Right lobe of liver (tissue), 6 donors: Measurements from ENCODE around the gene DAD1. TPM values are rescaled to one million over a fixed set of nuclear protein-coding genes. Genes with fewer than 3 reads are reported as not detected.
A peak's percentile ranks its signal among the peaks of the same experiment; 100 is the strongest.

Source experiments
- ATAC-seq, 4 donors: fragments of 200-7000 bp; cut with Tn5 transposase; one replicate each; pipeline ENCODE4 v1.9.1; 2020; ENCODE audit warnings: mild to moderate bottlenecking in 4 of 4, moderate library complexity in 4 of 4
- DNase-seq, 3 donors: peaks; one replicate each; pipeline ENCODE4 v3.0.0-alpha.2; 2020
- H3K27ac ChIP-seq, 3 donors: fragments of 200-600 bp; one replicate each; pipeline ENCODE4 v1.8.0; 2022
- H3K27me3 ChIP-seq, 2 donors: fragments of 200-600 bp; one replicate each; pipeline ENCODE4 v1.8.0; 2022
- H3K36me3 ChIP-seq, 4 donors: fragments of 200-600 bp; sonication (generic) in 1 of 4; one replicate each; pipeline versions ENCODE4 v1.5.1 to v1.8.0; 2017 to 2022; ENCODE audit warnings: control low read depth in 1 of 4
- H3K4me1 ChIP-seq, 4 donors: fragments of 200-600 bp; sonication (generic) in 1 of 4; one replicate each; pipeline versions ENCODE4 v1.5.1 to v1.8.0; 2017 to 2022; ENCODE audit warnings: control low read depth in 1 of 4
- H3K4me3 ChIP-seq, 3 donors: fragments of 200-600 bp; one replicate each; pipeline ENCODE4 v1.8.0; 2022
- H3K9me3 ChIP-seq, 4 donors: fragments of 200-600 bp; sonication (generic) in 1 of 4; one replicate each; pipeline versions ENCODE4 v1.5.1 to v1.8.0; 2017 to 2022; ENCODE audit warnings: control low read depth in 1 of 4
- POLR2A ChIP-seq: fragments of 450-650 bp; IDR thresholded peaks from one replicate; pipeline ENCODE4 v1.6.1; 2017; ENCODE audit warnings: antibody characterized with exemption, mild to moderate bottlenecking
- WGBS: methylation state at CpG from one replicate; pipeline ENCODE4 v1.1.6; 2018; ENCODE audit warnings: low coverage, low lambda C conversion rate; ENCODE audit not compliant: insufficient coverage; ENCODE audit errors: missing lambda C conversion rate; 5-methylcytosine and 5-hydroxymethylcytosine counted together
- intact Hi-C, 2 donors: fragments of 100-400 bp; cut with DNase I; formaldehyde crosslinking; loops; one replicate each; pipeline versions ENCODE4 v1.11.2 to v1.14.1; 2022
- total RNA-seq, 6 experiments: library from RNA; depleted of rRNA in 2 of 6; stranded (reverse); fragments of >200 nt in 2 of 6; fragmentation: NEBNext Ultra II Directional in 3 of 6; extraction: Animal tissue kit (Norgen Biotek cat#: 25700) in 3 of 6; gene quantifications; one replicate each; pipeline versions ENCODE4 v1.1.0 to v1.2.4, GENCODE V29; 2016 to 2023
- TF ChIP-seq, protein P1 (sequence below), 4 donors: fragments of 200-600 bp in 3 of 4; fragments of 450-650 bp in 1 of 4; IDR thresholded peaks; one replicate each; pipeline versions ENCODE4 v1.5.1 to v1.8.0; 2016 to 2022; ENCODE audit warnings: antibody characterized with exemption in 4 of 4, mild to moderate bottlenecking in 2 of 4
- donor health status: DM: no; HTN: yes; CAD: no.
- donor health status: DM: no; HTN: no; CAD: no.
- donor health status: DM: no; HTN: no; CAD: no.
- donor health status: DM: no; HTN: yes; CAD: no.
- donor health status: DM: no; HTN: yes; CAD: no.

DAD1 gene
- total RNA-seq, 6 experiments from 2014 or later: 107 to 249 (median 133) TPM

DNA sequence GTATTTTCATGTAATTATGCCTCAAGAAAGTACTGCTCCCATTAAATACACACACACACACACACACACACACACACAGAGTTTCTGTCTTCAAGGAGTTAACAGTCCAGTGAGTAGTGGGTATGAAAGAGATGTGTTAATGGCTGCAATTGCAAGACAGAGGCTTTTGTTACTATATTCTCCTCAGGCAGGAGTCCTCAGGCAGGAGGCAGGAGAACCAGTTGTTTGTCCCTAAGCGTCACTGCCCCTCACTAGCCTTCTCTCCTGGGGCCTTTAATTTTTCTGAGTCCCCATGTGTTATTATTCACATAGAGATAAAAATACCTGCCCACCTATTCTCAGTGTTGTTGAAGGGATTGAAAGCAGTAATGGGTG, 31.2 kb downstream of the DAD1 start:
- Histone ChIP-seq H3K4me1 (peaks cover 0 to 26% (median 7%) of the 10 kb centered on the region in 4 donors), H3K27me3 (no peaks in the 10 kb centered on the region), H3K36me3 (no peaks in the 10 kb centered on the region), H3K9me3 (peaks cover 0 to 3% (median 0%) of the 10 kb centered on the region in 4 donors), H3K4me3 (no peak overlapping the region), H3K27ac (peak overlapping the region in 2 of 3 donors; percentile 16 to 43)
- 100% methylated on average over 1 of the region's 1 CpG for WGBS
- TF ChIP-seq, protein P1, sequence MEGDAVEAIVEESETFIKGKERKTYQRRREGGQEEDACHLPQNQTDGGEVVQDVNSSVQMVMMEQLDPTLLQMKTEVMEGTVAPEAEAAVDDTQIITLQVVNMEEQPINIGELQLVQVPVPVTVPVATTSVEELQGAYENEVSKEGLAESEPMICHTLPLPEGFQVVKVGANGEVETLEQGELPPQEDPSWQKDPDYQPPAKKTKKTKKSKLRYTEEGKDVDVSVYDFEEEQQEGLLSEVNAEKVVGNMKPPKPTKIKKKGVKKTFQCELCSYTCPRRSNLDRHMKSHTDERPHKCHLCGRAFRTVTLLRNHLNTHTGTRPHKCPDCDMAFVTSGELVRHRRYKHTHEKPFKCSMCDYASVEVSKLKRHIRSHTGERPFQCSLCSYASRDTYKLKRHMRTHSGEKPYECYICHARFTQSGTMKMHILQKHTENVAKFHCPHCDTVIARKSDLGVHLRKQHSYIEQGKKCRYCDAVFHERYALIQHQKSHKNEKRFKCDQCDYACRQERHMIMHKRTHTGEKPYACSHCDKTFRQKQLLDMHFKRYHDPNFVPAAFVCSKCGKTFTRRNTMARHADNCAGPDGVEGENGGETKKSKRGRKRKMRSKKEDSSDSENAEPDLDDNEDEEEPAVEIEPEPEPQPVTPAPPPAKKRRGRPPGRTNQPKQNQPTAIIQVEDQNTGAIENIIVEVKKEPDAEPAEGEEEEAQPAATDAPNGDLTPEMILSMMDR (IDR thresholded peaks at IDR 0.05): no peak
- no peak for TF ChIP-seq POLR2A
- DNase-seq: no peak
- intact Hi-C loops: loop anchor here (10.0 kb wide), 2 partner anchors 97 to 163 kb away; no protein-coding TSS in a partner anchor
- ATAC-seq: no peak

DNA sequence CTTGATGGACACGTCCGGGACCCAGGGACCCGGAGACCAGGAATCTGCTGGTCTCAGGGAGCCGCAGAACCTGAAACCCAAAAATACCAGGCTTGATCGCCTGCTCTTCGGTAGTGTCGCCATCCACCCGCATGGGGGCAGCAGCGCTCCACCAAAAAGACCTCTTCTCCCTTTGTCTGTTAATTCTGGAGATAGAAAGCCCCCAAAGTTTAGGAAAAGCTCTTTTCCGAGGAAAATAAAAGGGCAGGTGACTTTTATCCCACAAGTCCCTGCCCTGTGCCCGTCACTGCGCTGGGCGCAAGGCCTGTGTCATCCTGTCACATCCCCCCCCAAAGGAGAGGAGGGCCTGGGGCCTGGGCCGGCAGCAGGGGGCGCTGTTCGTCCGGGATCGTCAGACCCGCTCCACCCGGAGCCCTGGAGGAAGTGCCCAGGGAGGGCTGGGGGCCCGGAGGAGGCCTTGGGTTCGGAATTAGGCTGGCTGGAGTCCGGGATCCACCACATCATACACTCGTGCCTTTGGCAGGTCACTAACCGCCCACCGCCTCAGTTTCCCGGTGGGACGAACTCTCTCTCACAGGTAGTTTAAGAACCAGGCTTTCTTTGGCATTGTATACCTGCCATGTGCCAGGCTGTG, 31.9 kb downstream of the DAD1 start:
- intact Hi-C loops: loop anchor here (10.0 kb wide), 2 partner anchors 98 to 162 kb away; no protein-coding TSS in a partner anchor
- TF ChIP-seq, protein P1 (IDR thresholded peaks at IDR 0.05): peak; percentile 95 to 100 (median 98)
- TF ChIP-seq POLR2A: no peak
- DNase-seq: peak; percentile 85 to 90 (median 88)
- WGBS: 0% methylated on average over 24 of the region's 28 CpGs
- H3K4me3 ChIP-seq: peak overlapping the region in 1 of 3 donors; percentile 27
- H3K36me3 ChIP-seq: no peaks in the 10 kb centered on the region
- peak overlapping the region; percentile 20 to 43 (median 33) for H3K27ac ChIP-seq
- peaks cover 0 to 3% (median 0%) of the 10 kb centered on the region in 4 donors for H3K9me3 ChIP-seq
- peak; percentile 84 to 88 (median 84) for ATAC-seq
- peaks cover 0 to 22% (median 7%) of the 10 kb centered on the region in 4 donors for H3K4me1 ChIP-seq
- no peaks in the 10 kb centered on the region for H3K27me3 ChIP-seq

DNA sequence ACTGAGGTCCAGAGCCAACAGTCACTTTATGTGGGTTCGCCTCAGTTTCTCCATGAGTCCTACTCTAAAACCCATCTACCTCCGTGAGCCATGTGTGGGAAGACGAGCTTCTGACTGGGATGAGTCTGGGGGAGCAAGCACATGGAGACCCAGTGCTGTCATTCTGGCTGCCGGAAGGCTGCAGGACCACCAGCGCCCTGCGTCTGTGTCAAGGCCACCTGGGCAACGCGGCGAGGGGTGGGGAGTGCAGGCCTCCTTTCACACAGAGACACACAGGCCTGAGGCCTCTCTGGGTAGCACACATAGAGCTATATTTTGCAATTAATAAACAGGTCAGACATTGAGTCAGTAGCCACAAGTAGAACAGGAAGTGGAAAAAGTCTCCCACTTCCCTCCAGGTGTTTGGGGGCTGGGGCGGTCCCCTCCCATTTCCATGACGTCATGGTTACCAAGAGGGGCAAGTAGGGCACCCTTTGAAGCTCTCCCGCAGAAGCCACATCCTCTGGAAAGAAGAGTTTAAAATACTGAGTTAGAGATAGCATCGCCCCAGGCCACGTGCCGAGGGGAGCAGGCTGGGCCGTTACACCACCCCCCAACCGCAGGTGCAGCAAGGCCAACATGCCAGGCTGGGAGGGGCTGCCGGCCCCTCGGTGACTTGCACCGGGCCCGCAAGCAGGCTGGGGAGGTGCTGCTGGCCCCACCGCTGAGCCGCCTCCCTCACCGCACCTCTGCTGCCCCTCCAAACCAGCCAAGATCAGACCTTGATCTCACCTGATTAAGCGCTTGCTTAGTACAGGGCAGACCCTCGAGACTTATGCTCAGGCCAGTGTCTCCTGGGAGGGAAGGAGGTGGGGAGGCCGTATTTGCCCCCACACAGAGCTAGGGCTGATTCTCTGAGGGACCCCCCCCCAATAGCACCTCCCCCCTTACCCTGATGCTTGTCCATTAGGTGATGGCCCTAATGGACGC, 32.7 kb downstream of the DAD1 start:
- Histone ChIP-seq H3K4me1 (peaks cover 0 to 16% (median 4%) of the 10 kb centered on the region in 4 donors), H3K27ac (peak overlapping the region in 2 of 3 donors; percentile 20 to 43), H3K9me3 (peaks cover 0 to 3% (median 0%) of the 10 kb centered on the region in 4 donors), H3K27me3 (no peaks in the 10 kb centered on the region), H3K36me3 (no peaks in the 10 kb centered on the region), H3K4me3 (no peak overlapping the region)
- ATAC-seq (peak; percentile 5 to 40 (median 36)), DNase-seq (peak; percentile 55 to 73 (median 55))
- 25% methylated on average over 5 of the region's 28 CpGs for WGBS
- TF ChIP-seq POLR2A: no peak
- TF ChIP-seq, protein P1 (IDR thresholded peaks at IDR 0.05): no peak
- intact Hi-C loops: loop anchor here (10.0 kb wide), 2 partner anchors 98 to 162 kb away; no protein-coding TSS in a partner anchor

DNA sequence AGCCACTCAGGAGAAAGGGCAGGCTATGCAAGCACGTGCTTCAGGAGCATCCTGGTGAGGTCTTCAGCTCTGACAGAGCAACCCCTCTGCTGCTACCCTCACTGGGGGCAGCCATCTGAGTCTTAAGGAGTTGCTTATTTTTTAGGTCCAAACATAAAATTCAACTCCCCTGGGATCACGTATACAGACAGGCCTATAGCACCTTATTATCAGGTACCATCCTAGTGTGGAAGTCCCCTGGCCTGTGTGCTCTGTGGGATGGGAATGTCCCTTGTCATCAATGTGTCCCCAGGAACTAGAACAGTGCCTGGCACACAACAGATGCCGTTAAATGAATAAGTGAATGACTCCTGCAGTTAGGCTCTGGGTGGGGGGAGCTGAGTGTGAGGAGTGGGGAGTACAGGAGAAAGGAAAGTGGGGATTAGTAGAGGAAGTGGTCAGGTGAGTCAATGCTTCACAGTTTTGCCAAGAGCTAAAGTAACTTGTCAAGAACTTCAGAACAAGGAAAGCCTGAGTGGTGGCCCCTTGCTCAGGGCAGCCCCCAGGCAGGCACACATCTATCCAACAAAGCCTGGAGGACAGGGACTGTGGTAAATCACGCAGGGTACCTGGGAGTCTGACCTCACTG, 33.5 kb downstream of the DAD1 start:
- WGBS: 75% methylated on average over 1 of the region's 4 CpGs
- Histone ChIP-seq H3K27me3 (no peaks in the 10 kb centered on the region), H3K27ac (no peak overlapping the region), H3K36me3 (no peaks in the 10 kb centered on the region), H3K4me3 (no peak overlapping the region), H3K9me3 (no peaks in the 10 kb centered on the region), H3K4me1 (peaks cover 0 to 10% (median 2%) of the 10 kb centered on the region in 4 donors)
- DNase-seq (no peak), ATAC-seq (no peak)
- intact Hi-C loops: loop anchor here (10.0 kb wide), 2 partner anchors 99 to 161 kb away; no protein-coding TSS in a partner anchor
- TF ChIP-seq POLR2A: no peak
- TF ChIP-seq, protein P1 (IDR thresholded peaks at IDR 0.05): no peak
